Endothelial cell of umbilical vein (primary cell): ENCODE results near the gene VKORC1. TPM values are rescaled to one million over a fixed set of nuclear protein-coding genes. Genes with fewer than 3 reads are reported as not detected.

ENCODE experiments used
- BruUV-seq: library from RNA; stranded (reverse); fragments of 400-500 nt; replicated peaks from 2 replicates; lab custom pipeline; 2021; lab: Mats Ljungman, UMichigan
- CTCF ChIA-PET: fragments of 300-600, 350-600 bp; sonication (Branson Sonifier 250); formaldehyde crosslinking; loops from one replicate; lab custom pipeline; 2021; ENCODE audit warnings: antibody characterized with exemption, inconsistent platforms; lab: Charles Lee
- POLR2A ChIA-PET: fragments of 300-600, 350-600 bp; sonication (Branson Sonifier 250); formaldehyde crosslinking; loops from one replicate; lab custom pipeline; 2021; ENCODE audit warnings: antibody characterized with exemption, inconsistent platforms; lab: Charles Lee
- DNase-seq: peaks from one replicate; pipeline ENCODE4 v3.0.0-alpha.2; 2011; ENCODE audit warnings: low read depth, low spot score
- FAIRE-seq: peaks from 2 replicates; lab custom pipeline; 2011; peaks lifted over from hg19 to GRCh38; lab: Jason Lieb, UNC
- H2AFZ ChIP-seq: 2 replicates; pipeline ENCODE4 v1.6.0; 2012; ENCODE audit warnings: low read depth, low read length, control low read depth, inconsistent platforms
- H3K27ac ChIP-seq: 2 replicates; pipeline ENCODE4 v1.5.1; 2011; ENCODE audit warnings: low read depth, mild to moderate bottlenecking, control low read depth, low read length, moderate library complexity; ENCODE audit not compliant: insufficient read depth
- H3K27me3 ChIP-seq, 2 experiments: 2 replicates each; pipeline versions ENCODE4 v1.6.0 to v1.6.1; 2011; ENCODE audit warnings: low read length in 2 of 2, mixed read lengths in 1 of 2; ENCODE audit not compliant: control insufficient read depth in 2 of 2, insufficient read depth in 2 of 2
- H3K36me3 ChIP-seq, 2 experiments: 2 replicates in 1 of 2; 3 replicates in 1 of 2; pipeline ENCODE4 v1.5.1; 2011; ENCODE audit warnings: low read length in 2 of 2, mild to moderate bottlenecking in 1 of 2, moderate library complexity in 1 of 2; ENCODE audit not compliant: control insufficient read depth in 2 of 2, insufficient read depth in 2 of 2; ENCODE audit errors: extremely low read depth in 1 of 2
- H3K4me1 ChIP-seq: 3 replicates; pipeline ENCODE4 v1.5.1; 2011; ENCODE audit warnings: mild to moderate bottlenecking, low read length; ENCODE audit not compliant: control insufficient read depth, insufficient read depth; ENCODE audit errors: extremely low read depth
- H3K4me2 ChIP-seq: 2 replicates; pipeline ENCODE4 v1.6.1; 2011; ENCODE audit warnings: low read length, control low read depth, mixed read lengths; ENCODE audit not compliant: insufficient read depth
- H3K4me3 ChIP-seq, 3 experiments: fragments of 200-600 bp in 1 of 3; sonication (generic), shearing (Covaris generic) in 1 of 3; replicated peaks in 1 of 3; 2 replicates each; pipeline ENCODE4 v1.5.1; 2011 to 2016; ENCODE audit warnings: control low read depth in 3 of 3, low read length in 3 of 3, mild to moderate bottlenecking in 2 of 3, inconsistent platforms in 1 of 3, low read depth in 1 of 3, moderate library complexity in 1 of 3; ENCODE audit not compliant: insufficient read depth in 1 of 3
- H3K79me2 ChIP-seq: 2 replicates; pipeline ENCODE4 v1.6.0; 2012; ENCODE audit warnings: low read length, inconsistent platforms; ENCODE audit not compliant: control insufficient read depth, insufficient read depth
- H3K9ac ChIP-seq: replicated peaks from 2 replicates; pipeline ENCODE3; 2011; ENCODE audit warnings: low read length, control low read depth; ENCODE audit not compliant: insufficient read depth; ENCODE audit errors: extremely low read depth
- H3K9me1 ChIP-seq: replicated peaks from 3 replicates; pipeline ENCODE4 v1.6.0; 2011; ENCODE audit warnings: mild to moderate bottlenecking, low read length; ENCODE audit not compliant: control insufficient read depth, insufficient read depth; ENCODE audit errors: extremely low read depth
- H3K9me3 ChIP-seq: replicated peaks from 2 replicates; pipeline ENCODE4 v1.5.1; 2012; ENCODE audit warnings: low read length, inconsistent platforms; ENCODE audit not compliant: control insufficient read depth, insufficient read depth
- H4K20me1 ChIP-seq: replicated peaks from 2 replicates; pipeline ENCODE3; 2011; ENCODE audit warnings: mild to moderate bottlenecking, low read length; ENCODE audit not compliant: control insufficient read depth, insufficient read depth; ENCODE audit errors: extremely low read depth
- CTCF ChIP-seq, 2 donors: IDR thresholded peaks; 1 replicate in 1 of 2; 2 replicates in 1 of 2; pipeline ENCODE4 v1.5.1; 2011; ENCODE audit warnings: low read length in 2 of 2, mild to moderate bottlenecking in 2 of 2, moderate library complexity in 2 of 2, control low read depth in 1 of 2, inconsistent platforms in 1 of 2, low read depth in 1 of 2; ENCODE audit not compliant: insufficient read depth in 1 of 2; ENCODE audit errors: extremely low read depth in 1 of 2
- EZH2 ChIP-seq: IDR thresholded peaks from 2 replicates; pipeline ENCODE4 v1.6.1; 2012; ENCODE audit warnings: borderline replicate concordance, low read depth, mild to moderate bottlenecking, moderate library complexity, low read length, inconsistent platforms; ENCODE audit not compliant: severe bottlenecking
- FOS ChIP-seq: IDR thresholded peaks from 2 replicates; pipeline ENCODE4 v1.6.1; 2011; ENCODE audit warnings: mild to moderate bottlenecking, low read length, moderate library complexity, borderline replicate concordance; ENCODE audit not compliant: insufficient read depth
- GATA2 ChIP-seq: IDR thresholded peaks from 2 replicates; pipeline ENCODE4 v1.7.0; 2011; ENCODE audit warnings: low read depth, mild to moderate bottlenecking, moderate library complexity, mixed read lengths, low read length; ENCODE audit not compliant: insufficient read length, insufficient read depth
- JUN ChIP-seq: IDR thresholded peaks from 2 replicates; pipeline ENCODE4 v1.6.1; 2011; ENCODE audit warnings: borderline replicate concordance, low read depth; ENCODE audit not compliant: insufficient read length, insufficient read depth
- MYC ChIP-seq: IDR thresholded peaks from one replicate; pipeline ENCODE4 v1.6.1; 2011; ENCODE audit warnings: mild to moderate bottlenecking, low read depth, low read length
- POLR2A ChIP-seq: IDR thresholded peaks from 2 replicates; pipeline ENCODE4 v1.6.1; 2012; ENCODE audit warnings: low read depth, mild to moderate bottlenecking, control low read depth, low read length
- POLR2AphosphoS5 ChIP-seq: IDR thresholded peaks from 2 replicates; pipeline ENCODE4 v1.6.1; 2012; ENCODE audit warnings: low read depth, mild to moderate bottlenecking, control low read depth, low read length, moderate library complexity; ENCODE audit not compliant: insufficient read depth
- dilution Hi-C: fragments of 300-500 bp; cut with MboI; formaldehyde crosslinking; loops from one replicate; pipeline ENCODE4 v1.15.0; 2019; ENCODE audit warnings: low sequenced_read_pairs; ENCODE audit not compliant: extremely low pct_ligation_motif_present
- intact Hi-C: fragments of 100-400 bp; cut with micrococcal nuclease; formaldehyde crosslinking; loops from one replicate; pipeline ENCODE4 v1.10.0; 2022
- polyA plus RNA-seq, 4 experiments: library from polyadenylated mRNA; depleted of rRNA in 3 of 4; stranded (reverse) in 3 of 4; unstranded in 1 of 4; fragments of >200 nt; gene quantifications; 2 replicates each; pipeline versions ENCODE4 v1.2.1 to v1.2.3, GENCODE V29; 2011 to 2012; ENCODE audit warnings: missing spikeins in 1 of 4
- total RNA-seq: library from RNA; stranded (reverse); gene quantifications from 2 replicates; pipeline ENCODE4 v1.2.3, GENCODE V29; 2021
- TF ChIP-seq, protein P1 (sequence below): IDR thresholded peaks from 2 replicates; pipeline ENCODE4 v1.6.1; 2011; ENCODE audit not compliant: insufficient read depth, insufficient read length

VKORC1 gene
- total and polyA plus RNA-seq, 2 donors (not counting 3 experiments of a cell fraction or from before 2014, with no cell fraction given), result 93.5 to 586 TPM

- no peaks in the 10 kb centered on the region for H3K9me3 ChIP-seq
- H4K20me1 ChIP-seq, result no peaks in the 10 kb centered on the region
- no peak for FAIRE-seq
- POLR2A ChIA-PET, result no interaction called here
- no peaks in the 10 kb centered on the region for H3K79me2 ChIP-seq
- H3K4me2 ChIP-seq, result no peak overlapping the region
- no TSS peak for BruUV-seq
- no peak overlapping the region for H3K9ac ChIP-seq
- intact Hi-C loops, result no loop called here
- H3K36me3 ChIP-seq, result peaks cover 0 to 11% of the 10 kb centered on the region in 2 experiments
- no peaks in the 10 kb centered on the region for H3K4me1 ChIP-seq
- CTCF ChIA-PET, result interaction anchor here (1.4 to 2.4 kb wide), 3 partner anchors 11 to 13 kb away, joined by 5 to 13 read pairs (median 8); no protein-coding TSS in a partner anchor
- TF ChIP-seq CTCF (IDR thresholded peaks at IDR 0.05; ENCODE audit: extremely low read depth in 1 of 2, insufficient read depth in 1 of 2, low read depth in 1 of 2, low read length in 2 of 2) (no peak), JUN (no peak), POLR2AphosphoS5 (no peak), FOS (no peak), POLR2A (no peak), GATA2 (no peak), MYC (no peak), EZH2 (no peak)
- TF ChIP-seq, protein P1, sequence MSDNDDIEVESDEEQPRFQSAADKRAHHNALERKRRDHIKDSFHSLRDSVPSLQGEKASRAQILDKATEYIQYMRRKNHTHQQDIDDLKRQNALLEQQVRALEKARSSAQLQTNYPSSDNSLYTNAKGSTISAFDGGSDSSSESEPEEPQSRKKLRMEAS, result no peak
- H3K9me1 ChIP-seq, result no peaks in the 10 kb centered on the region
- H3K4me3 ChIP-seq, result no peak overlapping the region
- no peak overlapping the region for H3K27ac ChIP-seq
- H3K27me3 ChIP-seq, result no peaks in the 10 kb centered on the region
- no peak overlapping the region for H2AFZ ChIP-seq
- dilution Hi-C loops, result no loop called here
- no peak for DNase-seq
Measured at GRCh38 chr16:31130899-31131298, 36.3 kb upstream of the VKORC1 start.
